Suprapubic skin (tissue), 4 donors: ENCODE data around the gene PIGN. TPM values are rescaled to one million over a fixed set of nuclear protein-coding genes. Genes with fewer than 3 reads are reported as not detected.

Experiments
- DNase-seq, 2 donors: peaks; one replicate each; pipeline ENCODE4 v3.0.0-alpha.2; 2019; ENCODE audit warnings: low spot score in 2 of 2
- H3K27ac ChIP-seq: fragments of 200-600 bp; sonication (generic); one replicate; pipeline ENCODE4 v1.5.1; 2019
- H3K27me3 ChIP-seq: fragments of 200-600 bp; sonication (generic); one replicate; pipeline ENCODE4 v1.5.1; 2019
- H3K36me3 ChIP-seq: fragments of 200-600 bp; sonication (generic); one replicate; pipeline ENCODE4 v1.5.1; 2019
- H3K4me1 ChIP-seq: fragments of 200-600 bp; sonication (generic); one replicate; pipeline ENCODE4 v1.5.1; 2019
- H3K4me3 ChIP-seq: fragments of 200-600 bp; sonication (generic); one replicate; pipeline ENCODE4 v1.5.1; 2019; ENCODE audit warnings: mild to moderate bottlenecking
- H3K9me3 ChIP-seq: fragments of 200-600 bp; sonication (generic); one replicate; pipeline ENCODE4 v1.5.1; 2019
- EP300 ChIP-seq: sonication (generic); formaldehyde crosslinking; IDR thresholded peaks from one replicate; pipeline ENCODE4 v1.6.1; 2017; ENCODE audit warnings: antibody characterized with exemption
- POLR2A ChIP-seq, 2 donors: fragments of 450-650 bp; IDR thresholded peaks; one replicate each; pipeline ENCODE4 v1.6.1; 2017; ENCODE audit warnings: antibody characterized with exemption in 2 of 2, mild to moderate bottlenecking in 2 of 2, moderate library complexity in 2 of 2
- POLR2AphosphoS5 ChIP-seq, 3 donors: sonication (generic); formaldehyde crosslinking; IDR thresholded peaks; one replicate each; pipeline ENCODE4 v1.6.1; 2017; ENCODE audit warnings: antibody characterized with exemption in 3 of 3
- WGBS: methylation state at CpG from one replicate; pipeline ENCODE4 v1.1.5; 2018; 5-methylcytosine and 5-hydroxymethylcytosine counted together
- total RNA-seq, 4 donors: library from RNA; depleted of rRNA; stranded (reverse); fragments of >200 nt; gene quantifications; one replicate each; pipeline ENCODE4 v1.1.0, GENCODE V29; 2016
- TF ChIP-seq, protein P1 (sequence below), 2 donors: fragments of 200-600 bp in 1 of 2; fragments of 450-650 bp in 1 of 2; sonication (generic) in 1 of 2; IDR thresholded peaks; one replicate each; pipeline ENCODE4 v1.5.1; 2016 to 2019; ENCODE audit warnings: antibody characterized with exemption in 2 of 2, mild to moderate bottlenecking in 1 of 2, moderate library complexity in 1 of 2

The PIGN gene
- total RNA-seq, 4 donors from 2014 or later = 28.7 to 72.4 (median 36.8) TPM

DNA sequence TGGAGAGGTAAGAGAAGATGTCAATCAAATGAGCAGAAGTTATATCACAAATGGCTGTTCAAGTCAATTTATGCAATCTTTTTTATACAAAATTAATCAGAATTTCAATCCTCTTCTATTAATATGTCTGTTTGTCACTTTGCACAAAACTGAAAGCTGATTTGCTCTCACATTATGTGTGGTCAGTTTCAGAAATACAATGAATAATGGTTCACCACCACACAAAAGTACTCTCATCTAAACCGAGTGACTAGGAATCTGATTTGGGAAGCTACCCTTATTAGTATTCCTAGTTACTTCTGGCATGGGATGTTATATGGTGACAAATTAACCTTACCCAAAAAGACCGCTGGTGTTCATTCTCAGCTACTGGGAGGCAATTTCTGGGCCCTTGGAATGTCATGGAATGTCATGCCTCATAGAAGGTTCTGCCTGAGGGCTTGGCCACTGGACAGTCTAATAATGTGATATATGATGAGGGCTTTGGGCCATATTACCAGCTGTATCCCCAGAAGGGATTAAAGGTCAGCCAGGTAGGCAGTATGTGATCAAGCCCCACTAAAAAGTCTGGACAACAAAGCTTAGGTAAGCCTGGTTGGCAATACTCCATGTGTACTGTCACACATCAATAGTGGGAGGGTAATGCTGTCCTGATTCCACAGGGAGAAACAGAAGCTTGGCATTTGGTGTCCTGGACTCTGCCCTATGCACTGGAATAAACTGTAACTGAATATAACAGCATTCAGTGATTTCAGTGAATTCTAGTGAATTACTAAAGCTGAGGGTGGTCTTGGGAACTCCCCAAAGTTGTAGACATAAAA, 113.2 kb downstream of the PIGN start:
- Histone ChIP-seq H3K27me3 (no peaks in the 10 kb centered on the region), H3K9me3 (no peaks in the 10 kb centered on the region), H3K36me3 (peaks cover 9% of the 10 kb centered on the region), H3K27ac (no peak overlapping the region), H3K4me1 (no peaks in the 10 kb centered on the region), H3K4me3 (no peak overlapping the region)
- no peak for DNase-seq
- WGBS = 94% methylated on average over 2 of the region's 2 CpGs
- TF ChIP-seq EP300 = no peak
- TF ChIP-seq POLR2AphosphoS5 (IDR thresholded peaks at IDR 0.05) = no peak
- TF ChIP-seq, protein P1, sequence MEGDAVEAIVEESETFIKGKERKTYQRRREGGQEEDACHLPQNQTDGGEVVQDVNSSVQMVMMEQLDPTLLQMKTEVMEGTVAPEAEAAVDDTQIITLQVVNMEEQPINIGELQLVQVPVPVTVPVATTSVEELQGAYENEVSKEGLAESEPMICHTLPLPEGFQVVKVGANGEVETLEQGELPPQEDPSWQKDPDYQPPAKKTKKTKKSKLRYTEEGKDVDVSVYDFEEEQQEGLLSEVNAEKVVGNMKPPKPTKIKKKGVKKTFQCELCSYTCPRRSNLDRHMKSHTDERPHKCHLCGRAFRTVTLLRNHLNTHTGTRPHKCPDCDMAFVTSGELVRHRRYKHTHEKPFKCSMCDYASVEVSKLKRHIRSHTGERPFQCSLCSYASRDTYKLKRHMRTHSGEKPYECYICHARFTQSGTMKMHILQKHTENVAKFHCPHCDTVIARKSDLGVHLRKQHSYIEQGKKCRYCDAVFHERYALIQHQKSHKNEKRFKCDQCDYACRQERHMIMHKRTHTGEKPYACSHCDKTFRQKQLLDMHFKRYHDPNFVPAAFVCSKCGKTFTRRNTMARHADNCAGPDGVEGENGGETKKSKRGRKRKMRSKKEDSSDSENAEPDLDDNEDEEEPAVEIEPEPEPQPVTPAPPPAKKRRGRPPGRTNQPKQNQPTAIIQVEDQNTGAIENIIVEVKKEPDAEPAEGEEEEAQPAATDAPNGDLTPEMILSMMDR (IDR thresholded peaks at IDR 0.05) = no peak
- no peak for TF ChIP-seq POLR2A (IDR thresholded peaks at IDR 0.05)

DNA sequence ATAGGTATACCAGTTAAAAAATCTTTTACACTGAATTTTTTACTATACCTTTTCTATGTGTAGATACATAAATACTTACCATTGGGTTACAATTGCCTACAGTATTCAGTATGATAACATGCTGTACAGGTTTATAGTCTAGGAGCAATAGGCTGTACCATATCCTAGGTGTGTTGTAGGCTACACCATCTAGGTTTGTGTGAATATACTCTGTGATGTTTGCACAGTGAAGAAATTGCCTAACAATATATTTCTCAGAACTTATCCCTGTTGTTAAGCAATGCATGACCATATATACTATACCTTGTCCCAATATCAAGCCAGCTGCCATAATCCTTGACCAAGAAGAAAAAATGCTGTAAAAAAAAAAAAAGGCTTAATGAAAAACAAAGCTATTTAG, 114.5 kb downstream of the PIGN start:
- Histone ChIP-seq H3K9me3 (no peaks in the 10 kb centered on the region), H3K27ac (no peak overlapping the region), H3K4me1 (no peaks in the 10 kb centered on the region), H3K36me3 (peaks cover 9% of the 10 kb centered on the region), H3K4me3 (no peak overlapping the region), H3K27me3 (no peaks in the 10 kb centered on the region)
- TF ChIP-seq EP300 = no peak
- TF ChIP-seq POLR2A (IDR thresholded peaks at IDR 0.05) = no peak
- TF ChIP-seq, protein P1 (IDR thresholded peaks at IDR 0.05) = no peak
- no peak for TF ChIP-seq POLR2AphosphoS5 (IDR thresholded peaks at IDR 0.05)
- no peak for DNase-seq

GRCh38 chr18:62071071-62071470, 115.8 kb downstream of the PIGN start:
- Histone ChIP-seq H3K4me1 (no peaks in the 10 kb centered on the region), H3K27me3 (no peaks in the 10 kb centered on the region), H3K27ac (no peak overlapping the region), H3K36me3 (peaks cover 9% of the 10 kb centered on the region), H3K4me3 (no peak overlapping the region), H3K9me3 (no peaks in the 10 kb centered on the region)
- DNase-seq = no peak
- no peak for TF ChIP-seq EP300
- WGBS = 86% methylated on average over 4 of the region's 4 CpGs

DNA sequence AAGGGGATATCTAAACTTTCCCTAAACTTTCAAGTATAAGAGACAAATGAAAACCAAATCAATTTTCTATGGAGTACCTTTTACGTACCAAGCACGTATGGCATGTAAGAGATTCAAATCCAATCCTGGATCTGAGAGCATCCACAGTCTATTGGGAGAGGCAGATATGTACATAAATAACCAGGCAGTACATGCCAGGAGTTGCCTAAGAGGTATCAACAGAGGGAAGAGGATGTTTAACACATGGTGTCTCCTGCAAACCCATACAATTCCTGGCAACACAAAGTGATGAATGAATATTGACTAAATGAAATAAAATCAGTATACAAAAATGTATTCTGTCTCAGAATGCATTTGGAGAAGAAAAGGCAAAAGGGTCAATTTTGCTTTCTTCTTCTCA, 116.6 kb downstream of the PIGN start:
- DNase-seq = no peak
- H3K4me3 ChIP-seq = no peak overlapping the region
- H3K27ac ChIP-seq = no peak overlapping the region
- no peaks in the 10 kb centered on the region for H3K27me3 ChIP-seq
- no peaks in the 10 kb centered on the region for H3K4me1 ChIP-seq
- peaks cover 9% of the 10 kb centered on the region for H3K36me3 ChIP-seq
- no peaks in the 10 kb centered on the region for H3K9me3 ChIP-seq
- whole genome bisulfite sequencing = 93% methylated on average over 2 of the region's 2 CpGs
- TF ChIP-seq POLR2AphosphoS5 (IDR thresholded peaks at IDR 0.05) = no peak
- TF ChIP-seq EP300 = no peak
- TF ChIP-seq POLR2A (IDR thresholded peaks at IDR 0.05) = no peak
- TF ChIP-seq, protein P1 (IDR thresholded peaks at IDR 0.05) = no peak

DNA sequence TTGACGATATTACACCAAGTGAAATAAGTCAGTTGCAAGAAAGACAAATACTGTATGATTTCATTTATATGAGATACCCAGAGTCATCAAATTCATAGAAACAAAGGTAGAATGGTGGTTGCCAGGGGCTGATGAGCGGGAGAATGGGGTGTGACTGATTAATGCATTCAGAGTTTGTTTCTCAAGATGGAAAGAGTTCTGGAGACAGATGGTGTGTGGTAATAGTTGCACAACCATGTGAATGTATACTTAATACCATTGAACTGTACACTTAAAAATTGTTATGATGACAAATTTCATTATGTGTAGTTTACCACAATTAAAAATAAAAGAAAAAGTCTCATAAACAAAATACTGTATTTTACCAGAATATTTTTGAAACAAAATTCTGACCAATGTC, 117.3 kb downstream of the PIGN start:
- Histone ChIP-seq H3K9me3 (no peaks in the 10 kb centered on the region), H3K27ac (no peak overlapping the region), H3K27me3 (no peaks in the 10 kb centered on the region), H3K4me3 (no peak overlapping the region), H3K4me1 (no peaks in the 10 kb centered on the region), H3K36me3 (peaks cover 9% of the 10 kb centered on the region)
- WGBS = 89% methylated on average over 2 of the region's 2 CpGs
- no peak for DNase-seq
- TF ChIP-seq POLR2A (IDR thresholded peaks at IDR 0.05) (no peak), POLR2AphosphoS5 (IDR thresholded peaks at IDR 0.05) (no peak), EP300 (no peak)
- TF ChIP-seq, protein P1 (IDR thresholded peaks at IDR 0.05) = no peak
